ENCODE data around the gene NOL3.

The NOL3 gene

GRCh38 chr16:67188323-67188722 lies 18.0 kb downstream of the NOL3 start:
- TF ChIP-seq ZFX (IDR thresholded peaks at IDR 0.05), result no peak
- H3K27ac ChIP-seq, result no peak overlapping the region

DNA sequence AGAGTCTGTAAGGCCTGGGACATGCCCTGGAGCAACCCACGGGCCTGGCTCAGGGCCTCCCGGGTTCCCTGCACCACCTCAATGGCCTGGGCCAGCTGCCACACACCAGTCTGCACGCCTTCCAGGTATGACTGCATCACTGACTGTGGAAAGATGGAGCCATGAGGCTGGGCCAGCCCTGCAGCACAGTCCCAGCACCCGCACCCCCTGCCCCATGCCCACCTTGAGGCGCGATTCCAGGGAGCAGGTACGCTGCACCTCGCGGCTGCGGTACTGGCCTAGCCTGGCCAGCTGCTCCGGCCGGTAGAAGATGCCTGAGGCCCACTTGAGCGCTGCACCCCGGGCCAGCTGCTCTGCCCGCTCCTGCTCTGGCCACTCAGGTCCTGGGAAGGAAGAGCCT lies 18.5 kb downstream of the NOL3 start:
- H3K27ac ChIP-seq, result no peak overlapping the region
- TF ChIP-seq CTCF (conservative IDR thresholded peaks at IDR 0.05), result no peak

DNA sequence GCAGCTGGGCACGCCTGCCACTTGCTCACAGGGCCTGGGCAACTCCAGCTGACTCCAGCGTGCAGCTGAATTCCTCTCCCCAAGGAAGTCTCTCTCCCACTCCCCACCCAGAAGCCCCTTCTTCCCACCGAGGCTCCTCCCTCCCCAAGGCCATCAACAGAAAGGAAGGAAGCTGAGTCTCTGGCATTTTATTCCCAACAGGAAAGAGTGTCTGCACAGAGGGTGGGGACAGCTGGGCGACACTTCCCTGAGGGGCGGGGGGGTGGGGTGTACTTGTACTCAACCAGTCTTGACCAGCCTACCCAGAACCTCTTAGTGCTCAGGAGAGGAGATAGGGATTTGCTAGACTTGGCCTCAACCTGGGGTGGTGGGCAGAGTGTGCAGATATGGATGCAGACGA lies 19.7 kb downstream of the NOL3 start, which contains the start of gene EXOC3L1:
TSS of gene EXOC3L1 (minus strand) at position 96 of the 400 bp plus-strand sequence. CDS start 460 bp downstream, outside the sequence.
- TF ChIP-seq CTCF (conservative IDR thresholded peaks at IDR 0.05) (no peak), ZFX (IDR thresholded peaks at IDR 0.05) (no peak)
- H3K27ac ChIP-seq, result no peak within 1 kb of the TSS

GRCh38 chr16:67190448-67191399 lies 20.4 kb downstream of the NOL3 start:
- no peak for TF ChIP-seq ZFX (IDR thresholded peaks at IDR 0.05)
- TF ChIP-seq CTCF (conservative IDR thresholded peaks at IDR 0.05), result no peak
- H3K27ac ChIP-seq, result no peak overlapping the region

DNA sequence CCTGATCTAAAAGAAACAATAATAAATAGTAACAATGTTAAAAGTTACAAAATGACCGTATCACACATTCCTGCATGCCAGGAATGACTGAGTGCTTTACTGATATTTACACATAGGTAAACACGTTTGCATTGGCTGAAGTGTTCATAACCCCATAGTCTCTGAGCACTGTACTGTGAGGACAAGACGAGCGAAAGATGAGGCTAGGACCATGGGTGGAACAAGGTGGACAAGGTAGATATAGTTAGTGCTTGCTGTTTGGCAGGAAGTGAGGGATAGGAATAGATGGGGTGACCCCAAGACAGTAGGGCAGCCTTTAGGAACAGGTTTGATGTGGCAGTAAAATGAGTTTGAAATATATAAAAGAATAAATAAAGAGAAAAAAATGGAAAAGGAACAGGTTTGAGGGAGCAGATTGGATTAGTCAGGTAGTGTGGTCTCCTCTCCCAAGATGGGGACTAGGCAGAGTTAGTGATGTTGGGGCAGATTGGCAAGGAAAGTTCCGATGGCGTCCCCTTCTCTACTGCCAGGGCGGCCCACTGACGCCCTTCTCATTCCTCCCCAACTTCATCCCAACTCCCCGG lies 21.2 kb downstream of the NOL3 start:
- TF ChIP-seq CTCF (conservative IDR thresholded peaks at IDR 0.05) (no peak), ZFX (IDR thresholded peaks at IDR 0.05) (no peak)
- peak overlapping the region; percentile 95 for H3K27ac ChIP-seq

DNA sequence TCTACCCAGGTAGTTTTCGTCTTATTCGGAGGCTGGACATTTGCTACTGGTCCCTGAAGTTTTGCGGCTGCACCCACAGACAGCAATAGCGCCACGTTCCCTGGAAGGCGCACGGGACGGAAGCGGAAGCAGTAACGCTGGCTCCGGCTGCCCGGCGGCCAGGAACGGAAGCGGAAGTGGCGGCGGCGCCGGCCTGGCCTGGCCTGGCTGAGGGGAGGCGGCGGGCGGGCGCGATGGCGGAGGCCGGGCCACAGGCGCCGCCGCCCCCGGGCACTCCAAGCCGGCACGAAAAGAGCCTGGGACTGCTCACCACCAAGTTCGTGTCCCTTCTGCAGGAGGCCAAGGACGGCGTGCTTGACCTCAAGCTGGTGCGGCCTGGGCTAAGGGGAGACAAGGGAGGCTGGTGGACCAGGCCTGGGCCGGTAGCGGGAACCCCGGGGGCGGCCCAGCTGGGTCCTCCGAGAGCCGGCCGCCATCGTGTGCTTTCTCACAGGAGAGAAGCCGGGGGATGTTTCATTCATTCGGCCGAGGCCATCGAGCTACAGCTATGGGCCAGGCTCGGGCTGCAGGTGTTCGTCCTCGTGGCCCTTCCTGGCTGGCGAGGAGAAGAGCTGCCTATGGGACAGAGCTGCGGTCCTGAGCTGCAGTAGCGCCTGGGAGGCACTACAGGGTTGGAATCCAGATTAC lies 21.8 kb downstream of the NOL3 start, which contains the start of gene E2F4:
TSS of gene E2F4 (plus strand) at position 161 of the 687 bp plus-strand sequence. CDS start at position 234, 73 bp downstream.
- TF ChIP-seq ZFX (IDR thresholded peaks at IDR 0.05) (peak; percentile 98), CTCF (conservative IDR thresholded peaks at IDR 0.05) (no peak)
- peak within 1 kb of the TSS; percentile 95 for H3K27ac ChIP-seq

- H3K27ac ChIP-seq, result peak overlapping the region; percentile 95
- TF ChIP-seq CTCF (conservative IDR thresholded peaks at IDR 0.05), result no peak
These were observed 22.5 kb downstream of the NOL3 start for GRCh38 chr16:67192781-67193361.

Data from C4-2B (cell line).